ENCODE measurements around the gene BRPF1. TPM values are rescaled to one million over a fixed set of nuclear protein-coding genes. Genes with fewer than 3 reads are reported as not detected.

The BRPF1 gene
- total RNA-seq, 4 donors from 2014 or later, result 9.4 to 18.7 (median 14.9) TPM

DNA sequence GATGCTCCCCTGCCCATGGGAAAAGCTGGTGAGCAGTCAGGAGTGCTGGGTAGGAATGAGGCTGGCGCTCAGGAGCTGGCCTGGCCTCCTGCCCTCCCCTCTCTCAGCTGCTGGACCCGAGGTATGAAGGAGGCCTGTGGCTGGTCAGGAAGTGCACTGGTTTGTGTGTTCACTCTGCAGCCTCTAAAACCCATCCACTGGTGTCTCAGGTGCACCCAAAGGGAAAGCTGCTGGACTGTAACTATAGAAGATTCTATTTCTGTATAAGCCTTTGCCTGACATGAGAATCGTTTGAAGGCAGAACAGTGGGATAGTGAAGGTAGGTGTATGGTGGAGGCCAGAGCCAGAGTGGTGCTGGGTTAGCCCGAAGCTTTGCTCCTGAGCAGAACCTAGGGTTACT lies 33.6 kb upstream of the BRPF1 start:
- no peaks in the 10 kb centered on the region for H3K9me3 ChIP-seq
- TF ChIP-seq EP300 (IDR thresholded peaks at IDR 0.05; ENCODE audit: low read depth) (no peak), POLR2AphosphoS5 (IDR thresholded peaks at IDR 0.05) (no peak)
- TF ChIP-seq, protein P1, sequence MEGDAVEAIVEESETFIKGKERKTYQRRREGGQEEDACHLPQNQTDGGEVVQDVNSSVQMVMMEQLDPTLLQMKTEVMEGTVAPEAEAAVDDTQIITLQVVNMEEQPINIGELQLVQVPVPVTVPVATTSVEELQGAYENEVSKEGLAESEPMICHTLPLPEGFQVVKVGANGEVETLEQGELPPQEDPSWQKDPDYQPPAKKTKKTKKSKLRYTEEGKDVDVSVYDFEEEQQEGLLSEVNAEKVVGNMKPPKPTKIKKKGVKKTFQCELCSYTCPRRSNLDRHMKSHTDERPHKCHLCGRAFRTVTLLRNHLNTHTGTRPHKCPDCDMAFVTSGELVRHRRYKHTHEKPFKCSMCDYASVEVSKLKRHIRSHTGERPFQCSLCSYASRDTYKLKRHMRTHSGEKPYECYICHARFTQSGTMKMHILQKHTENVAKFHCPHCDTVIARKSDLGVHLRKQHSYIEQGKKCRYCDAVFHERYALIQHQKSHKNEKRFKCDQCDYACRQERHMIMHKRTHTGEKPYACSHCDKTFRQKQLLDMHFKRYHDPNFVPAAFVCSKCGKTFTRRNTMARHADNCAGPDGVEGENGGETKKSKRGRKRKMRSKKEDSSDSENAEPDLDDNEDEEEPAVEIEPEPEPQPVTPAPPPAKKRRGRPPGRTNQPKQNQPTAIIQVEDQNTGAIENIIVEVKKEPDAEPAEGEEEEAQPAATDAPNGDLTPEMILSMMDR (IDR thresholded peaks at IDR 0.05), result no peak
- WGBS, 2 donors (ENCODE audit: low coverage in 1 of 2), result 82 to 100% methylated on average over 1 to 4 of the region's 4 CpGs
- intact Hi-C loops (cut with DNase I; ENCODE audit: low total_unique reads), result no loop called here
- in situ Hi-C loops (cut with MboI; ENCODE audit: low pct_ligation_motif_present in 1 of 4, low pct_unique_long_range_greater_than_20kb in 1 of 4, low sequenced_read_pairs in 3 of 4), result no loop called here
- no peak for DNase-seq
- no peak overlapping the region for H3K4me3 ChIP-seq
- peaks cover 0 to 36% (median 6%) of the 10 kb centered on the region in 4 donors for H3K36me3 ChIP-seq
- H3K27me3 ChIP-seq, result no peaks in the 10 kb centered on the region
- no peaks in the 10 kb centered on the region for H3K4me1 ChIP-seq
- H3K27ac ChIP-seq, result no peak overlapping the region

DNA sequence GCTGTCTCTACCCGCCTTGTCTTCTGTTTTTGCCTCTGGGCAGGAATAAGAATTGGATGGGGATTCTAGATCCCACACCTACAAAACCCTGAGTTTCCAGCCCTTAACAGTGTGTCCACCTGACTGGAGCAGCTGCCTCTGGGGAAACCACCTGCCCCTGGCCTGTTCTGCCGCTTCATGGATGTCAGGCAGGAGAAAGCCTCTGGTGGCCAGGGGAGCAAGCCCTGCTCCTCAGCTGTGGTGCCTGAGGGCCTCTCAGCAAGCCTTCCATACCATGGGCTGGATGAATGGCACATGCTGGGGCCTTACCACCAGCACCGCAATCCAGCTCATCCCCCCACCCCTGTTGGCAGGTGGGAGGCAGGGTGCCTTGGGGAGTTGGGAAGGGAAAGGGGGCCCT lies 33.2 kb upstream of the BRPF1 start:
- WGBS, 2 donors (ENCODE audit: low coverage in 1 of 2), result 83 to 92% methylated on average over 1 to 3 of the region's 3 CpGs
- Histone ChIP-seq H3K27me3 (no peaks in the 10 kb centered on the region), H3K4me3 (no peak overlapping the region), H3K36me3 (peaks cover 0 to 32% (median 5%) of the 10 kb centered on the region in 4 donors), H3K27ac (no peak overlapping the region), H3K9me3 (no peaks in the 10 kb centered on the region), H3K4me1 (peaks cover 0 to under 1% (median 0%) of the 10 kb centered on the region in 4 donors)
- TF ChIP-seq EP300 (IDR thresholded peaks at IDR 0.05; ENCODE audit: low read depth) (no peak), POLR2AphosphoS5 (IDR thresholded peaks at IDR 0.05) (no peak), POLR2A (IDR thresholded peaks at IDR 0.05) (no peak)
- TF ChIP-seq, protein P1 (IDR thresholded peaks at IDR 0.05), result no peak
- no peak for DNase-seq
- intact Hi-C loops (cut with DNase I; ENCODE audit: low total_unique reads), result no loop called here
- in situ Hi-C loops (cut with MboI; ENCODE audit: low pct_ligation_motif_present in 1 of 4, low pct_unique_long_range_greater_than_20kb in 1 of 4, low sequenced_read_pairs in 3 of 4), result no loop called here

DNA sequence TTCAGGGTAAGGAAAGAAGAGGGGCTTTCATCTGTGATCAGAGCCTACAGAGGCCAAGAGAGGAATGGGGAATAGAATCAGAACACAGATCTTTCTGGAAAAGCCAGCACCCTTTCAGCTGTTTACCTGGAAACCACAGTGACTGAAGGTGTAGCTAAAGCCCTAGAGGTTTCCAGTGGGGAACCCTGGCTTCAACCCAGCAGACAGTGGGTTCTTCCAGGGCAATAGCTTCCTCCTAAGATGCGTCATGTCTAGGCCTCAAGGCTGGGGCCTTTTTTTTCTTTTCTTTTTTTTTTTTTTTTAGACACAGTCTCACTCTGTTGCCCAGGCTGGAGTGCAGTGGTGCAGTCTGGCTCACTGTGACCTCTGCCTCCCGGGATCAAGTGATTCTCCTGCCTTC lies 31.0 kb upstream of the BRPF1 start:
- intact Hi-C loops (cut with DNase I; ENCODE audit: low total_unique reads), result no loop called here
- no peak for DNase-seq
- 91 to 100% methylated on average over 1 to 2 of the region's 2 CpGs for WGBS, 2 donors (ENCODE audit: low coverage in 1 of 2)
- no peaks in the 10 kb centered on the region for H3K9me3 ChIP-seq
- H3K36me3 ChIP-seq, result peaks cover 0 to 25% (median under 1%) of the 10 kb centered on the region in 4 donors
- TF ChIP-seq POLR2A (IDR thresholded peaks at IDR 0.05), result no peak
- TF ChIP-seq, protein P1 (IDR thresholded peaks at IDR 0.05), result no peak
- TF ChIP-seq POLR2AphosphoS5 (IDR thresholded peaks at IDR 0.05), result no peak
- no peak for TF ChIP-seq EP300 (IDR thresholded peaks at IDR 0.05; ENCODE audit: low read depth)
- H3K4me1 ChIP-seq, result peaks cover 11 to 19% (median 16%) of the 10 kb centered on the region in 4 donors
- in situ Hi-C loops (cut with MboI; ENCODE audit: low pct_ligation_motif_present in 1 of 4, low pct_unique_long_range_greater_than_20kb in 1 of 4, low sequenced_read_pairs in 3 of 4), result no loop called here
- peaks cover 19% of the 10 kb centered on the region for H3K27me3 ChIP-seq
- H3K4me3 ChIP-seq, result no peak overlapping the region
- no peak overlapping the region for H3K27ac ChIP-seq

DNA sequence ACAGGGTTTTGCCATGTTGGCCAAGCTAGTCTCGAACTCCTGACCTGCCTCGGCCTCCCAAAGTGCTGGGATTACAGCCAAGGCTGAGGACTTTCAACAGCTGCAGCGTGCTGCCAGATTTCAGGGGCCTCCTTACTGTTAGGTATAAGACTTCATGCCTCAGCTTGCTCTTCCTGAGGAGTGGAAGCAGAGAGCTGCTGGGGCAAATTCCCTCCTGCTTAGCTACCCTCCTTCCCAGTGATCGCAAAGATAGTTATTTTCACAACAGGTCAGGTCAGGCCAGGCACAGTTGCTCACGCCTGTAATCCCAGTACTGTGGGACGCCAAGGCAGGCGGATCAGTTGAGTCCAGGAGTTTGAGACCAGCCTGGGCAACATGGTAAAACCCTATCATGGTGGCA lies 30.5 kb upstream of the BRPF1 start:
- peaks cover 19% of the 10 kb centered on the region for H3K27me3 ChIP-seq
- H3K27ac ChIP-seq, result no peak overlapping the region
- H3K9me3 ChIP-seq, result no peaks in the 10 kb centered on the region
- peaks cover 11 to 19% (median 16%) of the 10 kb centered on the region in 4 donors for H3K4me1 ChIP-seq
- WGBS, 2 donors (ENCODE audit: low coverage in 1 of 2), result 90% methylated on average over 7 of the region's 7 CpGs; no CpG with 5 or more reads in 1 of the 2 donors
- intact Hi-C loops (cut with DNase I; ENCODE audit: low total_unique reads) (no loop called here), in situ Hi-C loops (cut with MboI; ENCODE audit: low pct_ligation_motif_present in 1 of 4, low pct_unique_long_range_greater_than_20kb in 1 of 4, low sequenced_read_pairs in 3 of 4) (no loop called here)
- peaks cover 0 to 22% (median 0%) of the 10 kb centered on the region in 4 donors for H3K36me3 ChIP-seq
- DNase-seq, result no peak
- H3K4me3 ChIP-seq, result no peak overlapping the region
- TF ChIP-seq, protein P1 (IDR thresholded peaks at IDR 0.05), result no peak
- TF ChIP-seq EP300 (IDR thresholded peaks at IDR 0.05; ENCODE audit: low read depth) (no peak), POLR2AphosphoS5 (IDR thresholded peaks at IDR 0.05) (no peak), POLR2A (IDR thresholded peaks at IDR 0.05) (no peak)

Data from transverse colon (tissue), 4 donors.